Neural progenitor cell (in vitro differentiated cells): ENCODE measurements around the gene CLDN20.

Experiments
- CTCF ChIP-seq: fragments of 200-600 bp; sonication (generic); IDR thresholded peaks from 2 replicates; pipeline ENCODE4 v1.5.1; 2017; ENCODE audit warnings: antibody characterized with exemption, mild to moderate bottlenecking
- EZH2 ChIP-seq: fragments of 200-600 bp; sonication (generic); IDR thresholded peaks from 2 replicates; pipeline ENCODE4 v1.6.1; 2017; ENCODE audit warnings: antibody characterized with exemption, mild to moderate bottlenecking, moderate library complexity
- EZH2phosphoT487 ChIP-seq: fragments of 200-600 bp; sonication (generic); IDR thresholded peaks from 2 replicates; pipeline ENCODE4 v1.6.1; 2017; ENCODE audit warnings: antibody characterized with exemption

- TF ChIP-seq EZH2 = no peak
- no peak for TF ChIP-seq CTCF
- TF ChIP-seq EZH2phosphoT487 = no peak
Observed at GRCh38 chr6:155241966-155242365, 21.8 kb upstream of the CLDN20 start.
